ENCODE measurements around the gene MOK. TPM values are rescaled to one million over a fixed set of nuclear protein-coding genes. Genes with fewer than 3 reads are reported as not detected.

The MOK gene
- total and polyA plus RNA-seq, 4 experiments from 2014 or later: 0.73 to 1.4 (median 1.3) TPM; not detected in 1

DNA sequence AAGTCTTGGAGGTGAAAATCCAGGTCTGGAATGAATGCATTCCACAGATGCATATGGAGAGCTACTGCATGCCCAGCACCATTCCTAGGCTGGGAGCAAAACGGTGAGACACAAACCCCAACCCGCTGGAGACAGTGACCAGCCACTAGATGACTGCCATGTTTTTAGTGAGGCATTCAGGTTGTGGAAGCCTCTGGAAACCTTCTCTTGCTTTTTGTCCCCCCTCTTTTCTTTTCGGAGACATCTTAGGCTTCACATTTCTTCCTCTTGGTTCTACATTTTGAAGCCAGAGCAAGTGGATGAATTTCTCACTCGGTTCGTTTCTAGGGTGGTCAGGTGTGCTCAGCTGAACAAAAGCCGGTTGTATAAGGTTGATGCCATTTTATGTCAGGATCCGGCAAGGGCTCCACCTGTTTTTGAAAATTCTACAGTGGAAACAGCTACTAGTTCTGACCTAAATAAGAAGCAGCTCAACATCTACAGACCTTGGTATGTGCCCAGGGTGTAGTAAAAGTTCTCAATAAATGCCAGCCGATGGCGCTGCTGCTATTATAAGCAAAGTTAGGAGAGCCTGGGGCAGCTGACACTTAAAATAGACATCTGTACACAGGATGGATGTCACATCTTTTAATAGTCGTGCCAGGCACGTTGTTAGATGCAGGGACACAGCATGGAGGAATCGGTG is 12.7 kb upstream of the MOK start:
- H3K4me3 ChIP-seq (ENCODE audit: low read length in 2 of 2): peak overlapping the region; percentile 57 to 59
- peak in 3 of 5 donors; percentile 24 to 28 (median 26) for DNase-seq
- peak overlapping the region; percentile 37 for H3K27ac ChIP-seq (ENCODE audit: low read depth, low read length)
- Mint-ChIP-seq H3K4me3 (peak overlapping the region; percentile 92 to 99 (median 96)), H3K9me3 (peaks cover 0 to 12% (median 0%) of the 10 kb centered on the region in 8 donors), H3K27ac (peak overlapping the region; percentile 75 to 100 (median 96)), H3K27me3 (peaks cover 4 to 9% of the 10 kb centered on the region in 2 donors), H3K4me1 (peaks cover 32 to 79% (median 50%) of the 10 kb centered on the region in 4 donors), H3K36me3 (peaks cover 0 to 22% of the 10 kb centered on the region in 2 donors)
- no peaks in the 10 kb centered on the region for H3K36me3 ChIP-seq (ENCODE audit: insufficient read depth, low read length)
- ChIA-PET POLR2A (ENCODE audit: partially characterized antibody) (interaction anchor here (1.1 to 4.6 kb wide), 6 partner anchors 13 to 596 kb away, joined by 3 to 24 read pairs (median 4); partner anchors contain the start of genes CINP, DYNC1H1, MOK and TECPR2), CTCF (ENCODE audit: partially characterized antibody) (interaction anchor here (1.0 to 5.7 kb wide), 10 partner anchors 9 to 232 kb away, joined by 3 to 71 read pairs (median 4); partner anchors contain the start of genes ANKRD9 and MOK)
- intact Hi-C loops (cut with micrococcal nuclease): loop anchor here (2.0 to 5.0 kb wide), 5 partner anchors 13 to 370 kb away; partner anchors contain the start of genes HSP90AA1, MOK and RCOR1
- peaks cover 57% of the 10 kb centered on the region for H3K4me1 ChIP-seq (ENCODE audit: insufficient read depth, low read length)
- H3K27me3 ChIP-seq (ENCODE audit: insufficient read depth, low read length): no peaks in the 10 kb centered on the region
- H3K9me3 ChIP-seq (ENCODE audit: control insufficient read depth in 1 of 2, low read length in 2 of 2): no peaks in the 10 kb centered on the region

GRCh38 chr14:102316743-102317563 is 12.0 kb upstream of the MOK start:
- peaks cover 30 to 77% (median 49%) of the 10 kb centered on the region in 4 donors for H3K4me1 Mint-ChIP-seq

DNA sequence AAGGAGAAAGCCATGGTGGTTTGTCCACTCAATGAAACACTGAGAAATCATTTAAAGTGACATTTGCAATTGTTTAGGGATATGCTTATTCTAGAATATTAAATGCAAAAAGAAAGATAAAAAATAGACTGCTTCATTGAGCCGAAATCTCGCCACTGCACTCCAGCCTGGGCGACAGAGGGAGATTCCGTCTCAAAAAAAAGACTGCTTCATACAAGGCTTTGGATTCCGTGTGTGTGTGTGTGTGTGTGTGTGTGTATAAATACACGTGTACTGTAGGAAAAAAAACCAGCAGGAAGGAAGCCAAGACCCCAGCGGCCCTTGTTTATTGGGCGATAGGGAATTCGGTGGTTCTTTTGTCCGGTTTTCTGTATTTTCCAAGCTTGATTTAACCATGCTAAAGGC is 11.4 kb upstream of the MOK start:
- no peaks in the 10 kb centered on the region for H3K27me3 ChIP-seq (ENCODE audit: insufficient read depth, low read length)
- Mint-ChIP-seq H3K4me3 (peak overlapping the region; percentile 92 to 99 (median 96)), H3K9me3 (peaks cover 0 to 12% (median 0%) of the 10 kb centered on the region in 8 donors), H3K4me1 (peaks cover 26 to 72% (median 46%) of the 10 kb centered on the region in 4 donors), H3K27me3 (peaks cover 4 to 9% of the 10 kb centered on the region in 2 donors), H3K36me3 (peaks cover 0 to 22% of the 10 kb centered on the region in 2 donors), H3K27ac (peak overlapping the region; percentile 75 to 100 (median 96))
- no peaks in the 10 kb centered on the region for H3K9me3 ChIP-seq (ENCODE audit: control insufficient read depth in 1 of 2, low read length in 2 of 2)
- DNase-seq: peak in 1 of 5 donors; percentile 80
- CTCF ChIA-PET (ENCODE audit: partially characterized antibody): interaction anchor here (0.6 to 5.7 kb wide), 18 partner anchors 8 to 357 kb away, joined by 3 to 71 read pairs (median 3); partner anchors contain the start of genes ANKRD9 and MOK
- H3K27ac ChIP-seq (ENCODE audit: low read depth, low read length): peak overlapping the region; percentile 52
- intact Hi-C loops (cut with micrococcal nuclease): loop anchor here (2.0 to 5.0 kb wide), 4 partner anchors 201 to 369 kb away; partner anchors contain the start of genes HSP90AA1 and RCOR1
- peak overlapping the region; percentile 59 to 76 for H3K4me3 ChIP-seq (ENCODE audit: low read length in 2 of 2)
- POLR2A ChIA-PET (ENCODE audit: partially characterized antibody): interaction anchor here (0.6 to 4.6 kb wide), 7 partner anchors 12 to 1015 kb away, joined by 3 to 24 read pairs (median 4); partner anchors contain the start of genes CINP, DYNC1H1, MOK and TECPR2
- H3K4me1 ChIP-seq (ENCODE audit: insufficient read depth, low read length): peaks cover 57% of the 10 kb centered on the region
- H3K36me3 ChIP-seq (ENCODE audit: insufficient read depth, low read length): no peaks in the 10 kb centered on the region

More at GRCh38 chr14:102316743-102317563, 12.0 kb upstream of the MOK start:
- Histone ChIP-seq H3K4me1 (ENCODE audit: insufficient read depth, low read length) (peaks cover 57% of the 10 kb centered on the region), H3K27me3 (ENCODE audit: insufficient read depth, low read length) (no peaks in the 10 kb centered on the region), H3K9me3 (ENCODE audit: control insufficient read depth in 1 of 2, low read length in 2 of 2) (no peaks in the 10 kb centered on the region), H3K27ac (ENCODE audit: low read depth, low read length) (peak overlapping the region; percentile 52), H3K36me3 (ENCODE audit: insufficient read depth, low read length) (no peaks in the 10 kb centered on the region), H3K4me3 (ENCODE audit: low read length in 2 of 2) (peak overlapping the region; percentile 59 to 76)
- peak overlapping the region; percentile 92 to 99 (median 96) for H3K4me3 Mint-ChIP-seq
- CTCF ChIA-PET (ENCODE audit: partially characterized antibody): interaction anchor here (0.6 to 5.7 kb wide), 17 partner anchors 9 to 358 kb away, joined by 3 to 71 read pairs (median 3); partner anchors contain the start of genes ANKRD9 and MOK
- peaks cover 0 to 22% of the 10 kb centered on the region in 2 donors for H3K36me3 Mint-ChIP-seq
- intact Hi-C loops (cut with micrococcal nuclease): loop anchor here (2.0 to 5.0 kb wide), 4 partner anchors 200 to 370 kb away; partner anchors contain the start of genes HSP90AA1 and RCOR1
- peaks cover 4 to 9% of the 10 kb centered on the region in 2 donors for H3K27me3 Mint-ChIP-seq
- H3K27ac Mint-ChIP-seq: peak overlapping the region; percentile 75 to 100 (median 96)
- DNase-seq: peak; percentile 90 to 98 (median 95)
- POLR2A ChIA-PET (ENCODE audit: partially characterized antibody): interaction anchor here (0.6 to 4.6 kb wide), 7 partner anchors 12 to 1014 kb away, joined by 3 to 24 read pairs (median 4); partner anchors contain the start of genes CINP, DYNC1H1, MOK and TECPR2
- H3K9me3 Mint-ChIP-seq: peaks cover 0 to 12% (median 0%) of the 10 kb centered on the region in 8 donors

GRCh38 chr14:102315121-102315520 is 10.2 kb upstream of the MOK start:
- POLR2A ChIA-PET (ENCODE audit: partially characterized antibody): interaction anchor here (1.4 to 3.7 kb wide), 3 partner anchors 10 to 355 kb away, joined by 3 to 21 read pairs (median 4); partner anchors contain the start of genes CINP, MOK and TECPR2
- H3K9me3 Mint-ChIP-seq: peaks cover 0 to 12% (median 0%) of the 10 kb centered on the region in 8 donors

DNA sequence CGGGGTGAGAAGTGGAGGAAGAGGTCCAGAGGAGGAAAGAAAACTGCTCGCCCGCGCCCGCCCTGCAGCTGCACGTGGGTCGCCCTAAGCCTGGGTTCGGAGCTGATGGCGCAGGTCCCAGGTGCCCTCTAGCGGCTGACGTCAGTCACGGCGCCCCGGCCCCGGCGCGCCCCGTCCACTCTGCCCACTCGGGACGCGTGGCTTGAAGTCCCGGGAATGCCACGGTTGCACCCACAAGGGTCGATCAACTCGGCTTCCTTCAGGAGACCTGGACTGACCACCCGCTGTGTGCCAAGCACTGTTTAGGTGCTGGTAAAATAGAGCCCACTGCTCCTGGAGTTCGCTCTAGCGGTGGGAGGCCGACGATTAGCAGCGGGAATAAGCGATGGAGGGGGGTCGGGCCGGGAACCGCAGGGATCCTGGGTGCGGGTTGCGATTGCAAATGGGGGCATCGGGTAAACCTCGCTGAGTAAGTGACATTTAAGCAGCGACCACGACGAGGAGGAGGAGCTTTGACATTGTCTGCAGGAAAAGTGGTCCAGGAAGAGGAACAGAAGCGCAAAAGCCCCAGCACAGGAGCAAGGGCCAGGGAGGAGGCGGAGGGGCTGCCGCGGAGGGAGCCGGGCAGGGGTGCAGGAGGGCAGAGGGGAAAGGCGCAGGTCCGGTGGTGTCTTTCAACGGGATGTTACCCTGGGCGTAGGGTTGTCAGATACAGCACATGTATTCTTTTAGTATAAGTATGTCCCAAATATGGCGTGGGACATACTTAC is 9.5 kb upstream of the MOK start:
- Mint-ChIP-seq H3K27ac (peak overlapping the region; percentile 88 to 100 (median 91)), H3K27me3 (peaks cover 4 to 8% of the 10 kb centered on the region in 2 donors), H3K4me1 (peaks cover 19 to 58% (median 38%) of the 10 kb centered on the region in 4 donors), H3K4me3 (peak overlapping the region; percentile 87 to 95 (median 92)), H3K9me3 (peaks cover 0 to 12% (median 0%) of the 10 kb centered on the region in 8 donors), H3K36me3 (peaks cover 0 to 21% of the 10 kb centered on the region in 2 donors)
- Histone ChIP-seq H3K9me3 (ENCODE audit: control insufficient read depth in 1 of 2, low read length in 2 of 2) (no peaks in the 10 kb centered on the region), H3K27me3 (ENCODE audit: insufficient read depth, low read length) (no peaks in the 10 kb centered on the region), H3K27ac (ENCODE audit: low read depth, low read length) (peak overlapping the region; percentile 37), H3K4me1 (ENCODE audit: insufficient read depth, low read length) (peaks cover 45% of the 10 kb centered on the region), H3K36me3 (ENCODE audit: insufficient read depth, low read length) (no peaks in the 10 kb centered on the region), H3K4me3 (ENCODE audit: low read length in 2 of 2) (peak overlapping the region; percentile 55 to 62)
- DNase-seq: peak; percentile 77 to 81 (median 79)
- intact Hi-C loops (cut with micrococcal nuclease): loop anchor here (1.0 to 5.0 kb wide), 9 partner anchors 9 to 608 kb away; partner anchors contain the start of genes MOK, RCOR1 and WDR20
- ChIA-PET POLR2A (ENCODE audit: partially characterized antibody) (interaction anchor here (0.7 to 3.7 kb wide), 6 partner anchors 10 to 1600 kb away, joined by 3 to 21 read pairs (median 4); partner anchors contain the start of genes CINP, DYNC1H1, MOK and TECPR2), CTCF (ENCODE audit: partially characterized antibody) (interaction anchor here (0.5 to 5.7 kb wide), 32 partner anchors 10 to 522 kb away, joined by 3 to 71 read pairs (median 4); partner anchors contain the start of genes DYNC1H1 and MOK)

More at GRCh38 chr14:102315121-102315520, 10.2 kb upstream of the MOK start:
- Histone ChIP-seq H3K36me3 (ENCODE audit: insufficient read depth, low read length) (no peaks in the 10 kb centered on the region), H3K4me1 (ENCODE audit: insufficient read depth, low read length) (peaks cover 46% of the 10 kb centered on the region), H3K4me3 (ENCODE audit: low read length in 2 of 2) (no peak overlapping the region), H3K27me3 (ENCODE audit: insufficient read depth, low read length) (no peaks in the 10 kb centered on the region), H3K27ac (ENCODE audit: low read depth, low read length) (no peak overlapping the region), H3K9me3 (ENCODE audit: control insufficient read depth in 1 of 2, low read length in 2 of 2) (no peaks in the 10 kb centered on the region)
- DNase-seq: no peak
- CTCF ChIA-PET (ENCODE audit: partially characterized antibody): interaction anchor here (0.7 to 5.7 kb wide), 11 partner anchors 10 to 355 kb away, joined by 3 to 71 read pairs (median 4); partner anchors contain the start of genes DYNC1H1 and MOK
- H3K36me3 Mint-ChIP-seq: peaks cover 0 to 22% of the 10 kb centered on the region in 2 donors
- peak overlapping the region in 5 of 7 donors; percentile 0 to 100 (median 72) for H3K27ac Mint-ChIP-seq
- H3K4me1 Mint-ChIP-seq: peaks cover 20 to 60% (median 40%) of the 10 kb centered on the region in 4 donors
- H3K27me3 Mint-ChIP-seq: peaks cover 4 to 9% of the 10 kb centered on the region in 2 donors
- peak overlapping the region; percentile 46 to 95 (median 92) for H3K4me3 Mint-ChIP-seq
- intact Hi-C loops (cut with micrococcal nuclease): loop anchor here (2.0 to 5.0 kb wide), 5 partner anchors 176 to 608 kb away; partner anchors contain the start of genes RCOR1 and WDR20
